IMR-90 (cell line): Measurements from ENCODE around the gene DOLPP1. TPM values are rescaled to one million over a fixed set of nuclear protein-coding genes. Genes with fewer than 3 reads are reported as not detected.

ENCODE experiments used
- ATAC-seq: fragments of 200-7000 bp; cut with Tn5 transposase; 2 replicates; pipeline ENCODE4 v1.9.1; 2020; ENCODE audit warnings: low read depth, mild to moderate bottlenecking, moderate library complexity
- BruUV-seq: library from RNA; stranded (reverse); fragments of 400-500 nt; replicated peaks from 2 replicates; lab custom pipeline; 2021; lab: Mats Ljungman, UMichigan
- CTCF ChIA-PET: fragments of 300-600 bp; formaldehyde crosslinking; extraction: SDS; loops from one replicate; lab custom pipeline; 2021; ENCODE audit warnings: antibody characterized with exemption; lab: Yijun Ruan, JAX
- POLR2A ChIA-PET: fragments of 300-600 bp; sonication (Branson Sonifier 250); formaldehyde crosslinking; loops from one replicate; lab custom pipeline; 2022; ENCODE audit warnings: antibody characterized with exemption; ENCODE audit not compliant: unreplicated experiment; lab: Charles Lee
- DNase-seq: peaks from one replicate; pipeline ENCODE4 v3.0.0; 2013
- H2AFZ ChIP-seq: replicated peaks from 2 replicates; pipeline ENCODE3; 2013; ENCODE audit warnings: low read length, mild to moderate bottlenecking; ENCODE audit not compliant: poor library complexity
- H2AK5ac ChIP-seq: 2 replicates; pipeline ENCODE4 v1.6.1; 2013; ENCODE audit warnings: low read depth, low read length, inconsistent platforms
- H2AK9ac ChIP-seq: replicated peaks from 2 replicates; pipeline ENCODE3; 2013; ENCODE audit warnings: mild to moderate bottlenecking, low read depth, low read length, moderate library complexity; ENCODE audit not compliant: poor library complexity
- H2BK120ac ChIP-seq: 2 replicates; pipeline ENCODE4 v1.6.1; 2013; ENCODE audit warnings: low read depth, low read length, inconsistent platforms
- H2BK15ac ChIP-seq: 3 replicates; pipeline ENCODE4 v1.6.1; 2013; ENCODE audit warnings: low read depth, low read length, inconsistent platforms
- H2BK20ac ChIP-seq: 2 replicates; pipeline ENCODE4 v1.6.1; 2013; ENCODE audit warnings: low read depth, mild to moderate bottlenecking, inconsistent platforms, low read length, moderate library complexity
- H2BK5ac ChIP-seq: 2 replicates; pipeline ENCODE4 v1.6.1; 2013; ENCODE audit warnings: mild to moderate bottlenecking, low read depth, low read length, inconsistent platforms; ENCODE audit not compliant: poor library complexity, severe bottlenecking
- H3K14ac ChIP-seq: replicated peaks from 2 replicates; pipeline ENCODE4 v1.6.1; 2013; ENCODE audit warnings: low read depth, low read length, inconsistent platforms
- H3K18ac ChIP-seq: 2 replicates; pipeline ENCODE4 v1.6.1; 2013; ENCODE audit warnings: low read depth, low read length, control low read depth
- H3K23ac ChIP-seq: 2 replicates; pipeline ENCODE4 v1.6.1; 2013; ENCODE audit warnings: low read depth, low read length, inconsistent platforms
- H3K27ac ChIP-seq: 2 replicates; pipeline ENCODE4 v1.5.1; 2013; ENCODE audit warnings: mild to moderate bottlenecking, control low read depth, low read length; ENCODE audit not compliant: insufficient read depth
- H3K27me3 ChIP-seq: 2 replicates; pipeline ENCODE4 v1.6.1; 2013; ENCODE audit warnings: low read length; ENCODE audit not compliant: control insufficient read depth, insufficient read depth
- H3K36me3 ChIP-seq: 2 replicates; pipeline ENCODE4 v1.6.1; 2013; ENCODE audit warnings: low read length, mixed read lengths; ENCODE audit not compliant: control insufficient read depth, insufficient read depth
- H3K4ac ChIP-seq: 2 replicates; pipeline ENCODE4 v1.6.1; 2013; ENCODE audit warnings: low read depth, low read length, inconsistent platforms
- H3K4me1 ChIP-seq: 2 replicates; pipeline ENCODE4 v1.6.1; 2013; ENCODE audit warnings: low read length, mixed read lengths; ENCODE audit not compliant: control insufficient read depth, insufficient read depth
- H3K4me2 ChIP-seq: 2 replicates; pipeline ENCODE4 v1.6.1; 2013; ENCODE audit warnings: low read depth, mild to moderate bottlenecking, control low read depth, low read length, moderate library complexity
- H3K4me3 ChIP-seq: 2 replicates; pipeline ENCODE4 v1.5.1; 2013; ENCODE audit warnings: low read depth, mild to moderate bottlenecking, control low read depth, low read length, moderate library complexity; ENCODE audit not compliant: insufficient read depth
- H3K56ac ChIP-seq: 2 replicates; pipeline ENCODE4 v1.6.1; 2013; ENCODE audit warnings: low read length, inconsistent platforms; ENCODE audit not compliant: insufficient read depth; ENCODE audit errors: extremely low read depth
- H3K79me1 ChIP-seq, 2 experiments: 2 replicates each; pipeline ENCODE4 v1.6.1; 2013; ENCODE audit warnings: low read length in 2 of 2, inconsistent platforms in 1 of 2, low read depth in 1 of 2
- H3K9ac ChIP-seq: 2 replicates; pipeline ENCODE4 v1.6.1; 2013; ENCODE audit warnings: low read depth, low read length, control low read depth
- H3K9me1 ChIP-seq: 2 replicates; pipeline ENCODE4 v1.6.1; 2013; ENCODE audit warnings: low read length, inconsistent platforms; ENCODE audit not compliant: insufficient read depth
- H3K9me3 ChIP-seq: 2 replicates; pipeline ENCODE4 v1.6.1; 2013; ENCODE audit warnings: low read length; ENCODE audit not compliant: control insufficient read depth, insufficient read depth
- H4K20me1 ChIP-seq: 2 replicates; pipeline ENCODE4 v1.6.1; 2013; ENCODE audit warnings: low read length, inconsistent platforms; ENCODE audit not compliant: insufficient read depth
- H4K5ac ChIP-seq: 2 replicates; pipeline ENCODE4 v1.6.1; 2013; ENCODE audit warnings: mild to moderate bottlenecking, low read depth, low read length, control low read depth
- H4K8ac ChIP-seq, 2 experiments: 2 replicates each; pipeline ENCODE4 v1.6.1; 2013; ENCODE audit warnings: low read depth in 2 of 2, low read length in 2 of 2, control low read depth in 1 of 2, inconsistent platforms in 1 of 2
- H4K91ac ChIP-seq: 2 replicates; pipeline ENCODE4 v1.6.1; 2013; ENCODE audit warnings: low read depth, low read length, inconsistent platforms; ENCODE audit not compliant: insufficient read depth
- BHLHE40 ChIP-seq: fragments of 150-350 bp; IDR thresholded peaks from 2 replicates; pipeline ENCODE4 v1.6.1; 2016; ENCODE audit warnings: mild to moderate bottlenecking, low read depth, low read length
- CEBPB ChIP-seq: IDR thresholded peaks from 2 replicates; pipeline ENCODE4 v1.6.1; 2012; ENCODE audit warnings: low read depth, low read length, improper control_type of control experiment
- CHD1 ChIP-seq: IDR thresholded peaks from 2 replicates; pipeline ENCODE4 v1.6.1; 2012; ENCODE audit warnings: low read depth, low read length, improper control_type of control experiment
- CTCF ChIP-seq: conservative IDR thresholded peaks from 2 replicates; pipeline ENCODE4 v1.5.1; 2012; ENCODE audit warnings: mild to moderate bottlenecking, low read depth, low read length, improper control_type of control experiment
- ELK1 ChIP-seq: fragments of 150-350 bp; IDR thresholded peaks from 2 replicates; pipeline ENCODE4 v1.6.1; 2016; ENCODE audit warnings: low read depth, mild to moderate bottlenecking, low read length, moderate library complexity, borderline replicate concordance
- FOS ChIP-seq: fragments of 150-350 bp; IDR thresholded peaks from 2 replicates; pipeline ENCODE4 v1.6.1; 2016; ENCODE audit warnings: low read depth, low read length
- MAFK ChIP-seq: IDR thresholded peaks from 2 replicates; pipeline ENCODE4 v1.6.1; 2012; ENCODE audit warnings: low read depth, low read length, improper control_type of control experiment
- MAZ ChIP-seq: IDR thresholded peaks from 2 replicates; pipeline ENCODE4 v1.6.1; 2012; ENCODE audit warnings: low read depth, mild to moderate bottlenecking, low read length, improper control_type of control experiment, moderate library complexity, borderline replicate concordance
- MXI1 ChIP-seq: IDR thresholded peaks from 2 replicates; pipeline ENCODE4 v1.6.1; 2012; ENCODE audit warnings: low read depth, mild to moderate bottlenecking, low read length, moderate library complexity, borderline replicate concordance
- NFE2L2 ChIP-seq: fragments of 150-350 bp; IDR thresholded peaks from 2 replicates; pipeline ENCODE4 v1.6.1; 2016; ENCODE audit warnings: low read depth, mild to moderate bottlenecking, low read length
- POLR2A ChIP-seq: IDR thresholded peaks from 2 replicates; pipeline ENCODE4 v1.6.1; 2012; ENCODE audit warnings: mild to moderate bottlenecking, low read depth, low read length
- RAD21 ChIP-seq: IDR thresholded peaks from 2 replicates; pipeline ENCODE4 v1.6.1; 2012; ENCODE audit warnings: low read length, improper control_type of control experiment
- RCOR1 ChIP-seq: IDR thresholded peaks from 2 replicates; pipeline ENCODE4 v1.6.1; 2012; ENCODE audit warnings: mild to moderate bottlenecking, low read length, improper control_type of control experiment; ENCODE audit not compliant: insufficient replicate concordance
- RFX5 ChIP-seq: IDR thresholded peaks from 2 replicates; pipeline ENCODE4 v1.8.0; 2012; ENCODE audit warnings: low read depth, mild to moderate bottlenecking, low read length, moderate library complexity
- SMC3 ChIP-seq: fragments of 150-350 bp; IDR thresholded peaks from 2 replicates; pipeline ENCODE4 v1.6.1; 2016; ENCODE audit warnings: low read depth, mild to moderate bottlenecking, antibody characterized with exemption, low read length, moderate library complexity
- WGBS, 2 experiments: methylation state at CpG; one replicate each; pipeline versions ENCODE4 v1.1.5 to v1.1.7; 2013; ENCODE audit warnings: missing lambda C conversion rate in 2 of 2; ENCODE audit not compliant: insufficient read length in 1 of 2; ENCODE audit errors: extremely low coverage in 2 of 2; 5-methylcytosine and 5-hydroxymethylcytosine counted together
- dilution Hi-C: fragments of 300-500 bp; cut with HindIII; formaldehyde crosslinking; loops from one replicate; pipeline ENCODE4 v1.14.3; 2018; ENCODE audit warnings: low sequenced_read_pairs; ENCODE audit not compliant: unreplicated experiment
- in situ Hi-C: fragments of 300-500 bp; cut with MboI; formaldehyde crosslinking; loops from 3 replicates; pipeline ENCODE4 v1.14.3; 2019; ENCODE audit warnings: low sequenced_read_pairs, inconsistent platforms, mixed read lengths
- intact Hi-C: fragments of 100-400 bp; cut with micrococcal nuclease; formaldehyde crosslinking; loops from 2 replicates; pipeline ENCODE4 v1.10.0; 2022
- polyA plus RNA-seq, 3 experiments: library from polyadenylated mRNA; depleted of rRNA; stranded (reverse); fragments of >200 nt; gene quantifications; 2 replicates each; pipeline ENCODE4 v1.2.3, GENCODE V29; 2012; ENCODE audit warnings: low replicate concordance in 1 of 3
- total RNA-seq: library from RNA; depleted of rRNA; stranded (reverse); fragments of >200 nt; gene quantifications from 2 replicates; pipeline ENCODE4 v1.2.3, GENCODE V29; 2012
- TF ChIP-seq, protein P1 (sequence below): fragments of 150-350 bp; IDR thresholded peaks from 2 replicates; pipeline ENCODE4 v1.6.1; 2017; ENCODE audit warnings: mild to moderate bottlenecking, antibody characterized with exemption, low read length, low read depth

The DOLPP1 gene
- total and polyA plus RNA-seq, 2 of the 4 experiments (the other 2 are of a cell fraction): 7.0 to 16.5 TPM

- no peak overlapping the region for H3K18ac ChIP-seq
Observed at GRCh38 chr9:129102095-129102525, 21.2 kb downstream of the DOLPP1 start.

More at GRCh38 chr9:129102095-129102525, 21.2 kb downstream of the DOLPP1 start:
- Histone ChIP-seq H3K14ac (no peak overlapping the region), H4K8ac (no peak overlapping the region), H2BK120ac (no peak overlapping the region), H3K27ac (no peak overlapping the region), H3K27me3 (no peaks in the 10 kb centered on the region), H2BK20ac (no peak overlapping the region), H2BK5ac (no peak overlapping the region), H2AK9ac (no peak overlapping the region), H3K4me3 (no peak overlapping the region), H3K23ac (no peak overlapping the region), H3K4me2 (no peak overlapping the region), H2AK5ac (no peak overlapping the region), H3K9ac (no peak overlapping the region), H3K56ac (no peak overlapping the region), H4K5ac (no peak overlapping the region), H3K36me3 (peaks cover 30% of the 10 kb centered on the region), H3K9me3 (no peaks in the 10 kb centered on the region), H3K9me1 (no peaks in the 10 kb centered on the region), H3K4me1 (no peaks in the 10 kb centered on the region), H3K79me1 (peaks cover 0 to 3% of the 10 kb centered on the region in 2 experiments; a peak in 1 of 4 replicates), H3K4ac (no peak overlapping the region), H2BK15ac (no peak overlapping the region), H4K20me1 (no peaks in the 10 kb centered on the region), H2AFZ (no peak overlapping the region), H4K91ac (no peak overlapping the region)
- ChIA-PET POLR2A (no interaction called here), CTCF (no interaction called here)
- in situ Hi-C loops (no loop called here), dilution Hi-C loops (no loop called here), intact Hi-C loops (no loop called here)
- TF ChIP-seq RFX5 (no peak), CHD1 (no peak), ELK1 (no peak), CTCF (no peak), CEBPB (no peak), RAD21 (no peak), NFE2L2 (no peak), RCOR1 (no peak), SMC3 (no peak), FOS (no peak), POLR2A (no peak), BHLHE40 (no peak), MAFK (no peak), MXI1 (no peak), MAZ (no peak)
- TF ChIP-seq, protein P1, sequence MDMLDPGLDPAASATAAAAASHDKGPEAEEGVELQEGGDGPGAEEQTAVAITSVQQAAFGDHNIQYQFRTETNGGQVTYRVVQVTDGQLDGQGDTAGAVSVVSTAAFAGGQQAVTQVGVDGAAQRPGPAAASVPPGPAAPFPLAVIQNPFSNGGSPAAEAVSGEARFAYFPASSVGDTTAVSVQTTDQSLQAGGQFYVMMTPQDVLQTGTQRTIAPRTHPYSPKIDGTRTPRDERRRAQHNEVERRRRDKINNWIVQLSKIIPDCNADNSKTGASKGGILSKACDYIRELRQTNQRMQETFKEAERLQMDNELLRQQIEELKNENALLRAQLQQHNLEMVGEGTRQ: no peak
- ATAC-seq (no peak), DNase-seq (no peak)
- WGBS, 2 experiments: 83% methylated on average over 2 of the region's 13 CpGs; no CpG with 5 or more reads in 1 of the 2 experiments
- BruUV-seq: no TSS peak
